Caki2 (cell line): ENCODE results near the gene ZNF213. TPM values are rescaled to one million over a fixed set of nuclear protein-coding genes. Genes with fewer than 3 reads are reported as not detected.
"Not testable (repeated sequence)": the region's sequence is repeated elsewhere in the genome, so short reads cannot be mapped to it uniquely, and the experiment has no call there.

Experiments
- DNase-seq: peaks from one replicate; pipeline ENCODE4 v3.0.0-alpha.2; 2015; ENCODE audit warnings: low read depth
- in situ Hi-C: cut with HindIII; loops from 2 replicates; pipeline ENCODE4 v1.10.0; 2016; ENCODE audit warnings: low sequenced_read_pairs, low pct_unique_long_range_greater_than_20kb, mixed read lengths
- total RNA-seq: library from RNA; depleted of rRNA; stranded (reverse); fragments of >200 nt; shearing (Covaris generic); gene quantifications from 2 replicates; pipeline ENCODE4 v1.2.3, GENCODE V29; 2014; ENCODE audit warnings: low replicate concordance

Gene ZNF213
- total RNA-seq, 1 experiment from 2014 or later = 2.6 TPM

GRCh38 chr16:3122926-3123570, 11.8 kb upstream of the ZNF213 start:
- DNase-seq = no peak
- in situ Hi-C loops = no loop called here

GRCh38 chr16:3123986-3124886, 10.6 kb upstream of the ZNF213 start:
- in situ Hi-C loops = no loop called here

GRCh38 chr16:3127745-3128144, 7.1 kb upstream of the ZNF213 start:
- in situ Hi-C loops = no loop called here
- DNase-seq = no peak

More at GRCh38 chr16:3123986-3124886, 10.6 kb upstream of the ZNF213 start:
- DNase-seq = peak; percentile 99

- DNase-seq = peak; percentile 88
- in situ Hi-C loops = no loop called here
Measured at GRCh38 chr16:3129137-3130131, 5.4 kb upstream of the ZNF213 start.

- DNase-seq = peak; percentile 67
- in situ Hi-C loops = no loop called here
Measured at GRCh38 chr16:3131755-3132377, 3.0 kb upstream of the ZNF213 start.

GRCh38 chr16:3133844-3134243, 985 bp upstream of the ZNF213 start:
- no peak for DNase-seq
- in situ Hi-C loops = no loop called here

- DNase-seq = peak; percentile 66
- in situ Hi-C loops = no loop called here
Measured at GRCh38 chr16:3135126-3135715, 392 bp downstream of the ZNF213 start.

GRCh38 chr16:3137267-3137666, 2.4 kb downstream of the ZNF213 start:
- DNase-seq = no peak
- in situ Hi-C loops = no loop called here

GRCh38 chr16:3138342-3138741, 3.5 kb downstream of the ZNF213 start:
- DNase-seq = no peak
- in situ Hi-C loops = no loop called here

GRCh38 chr16:3138823-3139426, 4.1 kb downstream of the ZNF213 start:
- no peak for DNase-seq

GRCh38 chr16:3139561-3139960, 4.7 kb downstream of the ZNF213 start:
- DNase-seq, in situ Hi-C loops: not testable (repeated sequence)

More at GRCh38 chr16:3138823-3139426, 4.1 kb downstream of the ZNF213 start:
- in situ Hi-C loops = no loop called here

- no peak for DNase-seq
- in situ Hi-C loops = no loop called here
Measured at GRCh38 chr16:3140603-3141427, 6.0 kb downstream of the ZNF213 start.

- DNase-seq = no peak
- in situ Hi-C loops = no loop called here
Measured at GRCh38 chr16:3141781-3142311, 7.0 kb downstream of the ZNF213 start.

- in situ Hi-C loops = no loop called here
Measured at GRCh38 chr16:3142327-3142726, 7.5 kb downstream of the ZNF213 start.

GRCh38 chr16:3142770-3143169, 7.9 kb downstream of the ZNF213 start:
- DNase-seq = no peak
- in situ Hi-C loops = no loop called here

More at GRCh38 chr16:3142327-3142726, 7.5 kb downstream of the ZNF213 start:
- DNase-seq = no peak

GRCh38 chr16:3143189-3143588, 8.4 kb downstream of the ZNF213 start:
- in situ Hi-C loops = no loop called here
- DNase-seq = no peak
